IgD-negative memory B cell (primary cell): Measurements from ENCODE around the gene DNAH2. TPM values are rescaled to one million over a fixed set of nuclear protein-coding genes. Genes with fewer than 3 reads are reported as not detected.
"Not testable (repeated sequence)": the region's sequence is repeated elsewhere in the genome, so short reads cannot be mapped to it uniquely, and the experiment has no call there.

Experiments
- H3K27ac Mint-ChIP-seq, 3 donors: one replicate each; pipeline ENCODE4 v1.8.0; 2020 to 2022; ENCODE audit warnings: mild to moderate bottlenecking in 3 of 3, mixed read lengths in 3 of 3, moderate library complexity in 1 of 3
- H3K27me3 Mint-ChIP-seq: one replicate; pipeline ENCODE4 v1.8.0; 2021; ENCODE audit warnings: mixed read lengths
- H3K36me3 Mint-ChIP-seq: one replicate; pipeline ENCODE4 v1.8.0; 2020; ENCODE audit warnings: mild to moderate bottlenecking, mixed read lengths
- H3K4me1 Mint-ChIP-seq, 3 donors: one replicate each; pipeline ENCODE4 v1.8.0; 2020 to 2022; ENCODE audit warnings: mixed read lengths in 3 of 3, mild to moderate bottlenecking in 1 of 3
- H3K4me3 Mint-ChIP-seq, 4 donors: one replicate each; pipeline ENCODE4 v1.8.0; 2020 to 2022; ENCODE audit warnings: mild to moderate bottlenecking in 4 of 4, mixed read lengths in 4 of 4, moderate library complexity in 3 of 4
- H3K9me3 Mint-ChIP-seq, 3 donors: one replicate each; pipeline ENCODE4 v1.8.0; 2020 to 2021; ENCODE audit warnings: mixed read lengths in 3 of 3, mild to moderate bottlenecking in 1 of 3
- polyA plus RNA-seq: library from polyadenylated mRNA; unstranded; fragments of 300-500 nt; fragmentation: Illumina TruSeq; gene quantifications from one replicate; pipeline ENCODE4 v1.2.3, GENCODE V29; 2021

The DNAH2 gene
- polyA plus RNA-seq, 1 donor from 2014 or later, result not detected

DNA sequence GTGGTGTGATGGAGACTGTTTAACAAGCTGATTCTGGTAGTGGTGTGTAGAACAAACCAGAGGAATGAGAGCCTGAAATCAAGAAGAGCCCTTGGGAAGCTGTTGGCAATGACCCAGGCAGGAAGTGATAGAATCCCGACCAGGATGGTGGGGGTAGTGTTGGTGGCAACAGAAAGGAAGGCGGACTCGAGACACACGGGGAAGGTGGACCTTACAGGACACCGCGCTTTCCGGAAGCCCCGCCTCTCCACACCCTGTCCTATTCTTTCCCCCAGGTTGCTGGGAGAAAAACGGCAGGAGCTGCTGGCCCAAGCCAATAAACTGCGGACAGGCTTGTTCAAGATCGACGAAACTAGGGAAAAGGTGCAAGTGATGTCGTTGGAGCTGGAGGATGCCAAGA lies 86.4 kb downstream of the DNAH2 start:
- Mint-ChIP-seq H3K4me1 (peaks cover 0 to 5% (median 2%) of the 10 kb centered on the region in 3 donors), H3K4me3 (no peak overlapping the region), H3K9me3 (no peaks in the 10 kb centered on the region), H3K36me3 (no peaks in the 10 kb centered on the region), H3K27ac (no peak overlapping the region), H3K27me3 (peaks cover 22% of the 10 kb centered on the region)

DNA sequence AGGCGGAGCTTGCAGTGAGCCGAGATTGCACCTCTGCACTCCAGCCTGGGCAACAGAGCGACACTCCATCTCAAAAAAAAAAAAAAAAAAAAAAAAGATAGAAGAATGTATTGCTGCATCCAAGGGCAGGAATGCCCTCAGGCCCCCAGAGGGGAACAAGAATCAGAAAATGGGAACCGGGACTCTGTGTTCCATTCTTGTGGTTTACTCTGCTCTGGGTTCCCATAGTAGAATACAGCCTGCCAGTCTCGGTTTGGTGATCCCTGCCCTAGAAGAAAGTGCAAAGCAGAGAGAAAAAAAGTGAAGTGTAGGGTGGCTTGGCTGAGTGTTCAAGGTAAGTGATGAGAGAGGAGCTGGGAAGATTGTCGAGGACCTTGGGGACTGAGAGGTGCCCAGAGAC lies 89.0 kb downstream of the DNAH2 start:
- Mint-ChIP-seq H3K4me3 (no peak overlapping the region), H3K27me3 (peaks cover 23% of the 10 kb centered on the region), H3K9me3 (no peaks in the 10 kb centered on the region), H3K27ac (no peak overlapping the region), H3K36me3 (no peaks in the 10 kb centered on the region), H3K4me1 (peaks cover 0 to 3% (median 2%) of the 10 kb centered on the region in 3 donors)

DNA sequence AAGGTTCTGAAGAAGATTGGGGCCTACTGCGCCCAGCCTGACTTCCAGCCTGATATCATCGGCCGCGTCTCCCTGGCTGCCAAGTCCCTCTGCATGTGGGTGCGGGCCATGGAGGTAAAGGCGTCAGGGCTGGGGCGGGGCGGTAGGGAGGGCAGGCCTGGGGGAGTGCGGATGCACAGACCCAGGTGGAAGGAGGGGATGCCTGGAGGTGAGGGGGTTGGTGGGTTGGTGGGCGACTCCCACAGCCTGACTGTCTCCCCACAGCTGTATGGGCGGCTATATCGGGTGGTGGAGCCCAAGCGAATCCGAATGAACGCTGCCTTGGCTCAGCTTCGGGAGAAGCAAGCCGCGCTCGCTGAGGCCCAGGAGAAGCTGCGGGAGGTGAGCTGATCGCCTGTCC lies 89.7 kb downstream of the DNAH2 start:
- Mint-ChIP-seq H3K4me3 (no peak overlapping the region), H3K27me3 (peaks cover 22% of the 10 kb centered on the region), H3K9me3 (no peaks in the 10 kb centered on the region), H3K4me1 (peaks cover 0 to 3% (median 2%) of the 10 kb centered on the region in 3 donors), H3K36me3 (no peaks in the 10 kb centered on the region), H3K27ac (no peak overlapping the region)

DNA sequence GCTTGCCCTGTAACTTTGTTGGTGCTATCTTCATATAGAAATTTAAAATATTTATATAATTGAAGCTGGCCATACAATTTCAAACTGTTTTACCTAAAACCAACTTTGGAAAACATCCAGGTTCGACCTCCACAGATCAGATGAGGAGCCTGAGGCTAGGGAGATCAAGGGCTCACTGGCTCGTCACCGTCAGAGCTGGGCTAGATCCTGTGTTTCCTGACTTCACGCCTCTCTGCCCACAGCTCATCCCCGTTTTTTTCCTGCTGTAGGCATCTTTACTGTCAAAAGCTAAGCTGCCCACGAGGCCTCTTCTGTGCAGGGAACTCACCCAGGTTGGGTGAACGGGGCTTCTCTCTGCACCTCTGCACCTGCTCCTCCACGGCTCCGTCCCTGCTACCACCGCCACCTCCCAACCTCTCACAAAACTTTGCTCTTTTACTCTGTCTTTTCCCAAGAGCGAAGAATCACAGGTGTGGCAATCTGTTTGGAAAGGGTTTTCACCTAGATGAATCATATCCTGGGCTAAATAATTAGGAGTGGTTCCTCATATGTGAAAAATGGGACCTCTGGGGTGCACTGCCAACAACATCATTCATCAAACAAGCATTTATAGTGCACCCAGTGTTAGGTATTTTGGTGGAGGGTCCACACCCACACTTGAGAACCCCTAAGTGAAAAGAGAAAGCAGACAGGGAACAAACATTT lies 91.7 kb downstream of the DNAH2 start:
- Mint-ChIP-seq H3K27ac (no peak overlapping the region), H3K9me3 (no peaks in the 10 kb centered on the region), H3K4me3 (no peak overlapping the region)

DNA sequence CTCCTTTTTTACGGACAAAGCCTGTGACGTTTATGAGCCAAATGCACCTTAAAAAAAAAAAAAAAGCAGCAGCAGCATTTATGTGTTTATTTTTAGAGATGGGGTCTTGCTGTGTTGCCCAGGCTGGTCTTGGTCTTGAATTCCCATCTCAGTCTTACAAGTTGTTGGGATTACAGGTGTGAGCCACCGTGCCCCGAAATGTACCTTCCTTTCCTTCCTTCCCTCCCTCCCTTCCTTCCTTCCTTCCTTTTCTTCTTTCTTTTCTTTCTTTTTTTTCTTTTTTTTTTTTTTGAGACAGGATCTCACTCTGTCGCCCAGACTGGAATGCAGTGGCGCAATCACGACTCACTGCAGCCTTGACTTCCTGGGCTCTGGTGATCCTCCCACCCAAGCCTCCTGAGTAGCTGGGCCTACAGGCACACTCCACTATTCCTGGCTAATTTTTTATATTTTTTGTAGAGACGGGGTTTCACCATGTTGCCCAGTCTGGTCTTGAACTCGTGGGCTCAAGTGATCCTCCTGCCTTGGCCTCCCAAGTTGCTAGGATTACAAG lies 92.3 kb downstream of the DNAH2 start:
- not testable (repeated sequence) for H3K27me3 Mint-ChIP-seq, H3K36me3 Mint-ChIP-seq, H3K4me3 Mint-ChIP-seq, H3K9me3 Mint-ChIP-seq, H3K27ac Mint-ChIP-seq, H3K4me1 Mint-ChIP-seq

More for the DNA sequence above, 91.7 kb downstream of the DNAH2 start:
- Mint-ChIP-seq H3K27me3 (peaks cover 10% of the 10 kb centered on the region), H3K36me3 (no peaks in the 10 kb centered on the region), H3K4me1 (no peaks in the 10 kb centered on the region)

DNA sequence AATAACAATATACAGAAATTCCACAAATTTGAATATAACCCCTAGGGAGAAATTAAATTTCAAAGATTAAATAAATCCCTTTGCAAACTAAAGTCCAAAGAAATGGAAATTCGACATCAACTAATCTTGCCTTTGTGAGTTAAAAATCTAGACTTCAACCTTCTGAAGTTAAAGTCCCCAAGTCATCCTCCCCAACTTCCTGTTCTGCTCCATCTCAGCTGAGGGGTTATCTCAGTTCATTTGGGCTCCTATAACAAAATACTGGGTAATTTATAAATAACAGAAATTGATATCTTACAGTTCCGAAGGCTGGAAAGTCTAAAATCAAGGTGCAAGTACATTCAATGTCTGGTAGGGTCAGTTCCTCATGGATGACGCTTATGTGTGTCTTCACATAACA lies 93.7 kb downstream of the DNAH2 start:
- Mint-ChIP-seq H3K4me3 (no peak overlapping the region), H3K27ac (no peak overlapping the region), H3K4me1 (no peaks in the 10 kb centered on the region), H3K36me3 (no peaks in the 10 kb centered on the region), H3K27me3 (peaks cover 10% of the 10 kb centered on the region), H3K9me3 (no peaks in the 10 kb centered on the region)

DNA sequence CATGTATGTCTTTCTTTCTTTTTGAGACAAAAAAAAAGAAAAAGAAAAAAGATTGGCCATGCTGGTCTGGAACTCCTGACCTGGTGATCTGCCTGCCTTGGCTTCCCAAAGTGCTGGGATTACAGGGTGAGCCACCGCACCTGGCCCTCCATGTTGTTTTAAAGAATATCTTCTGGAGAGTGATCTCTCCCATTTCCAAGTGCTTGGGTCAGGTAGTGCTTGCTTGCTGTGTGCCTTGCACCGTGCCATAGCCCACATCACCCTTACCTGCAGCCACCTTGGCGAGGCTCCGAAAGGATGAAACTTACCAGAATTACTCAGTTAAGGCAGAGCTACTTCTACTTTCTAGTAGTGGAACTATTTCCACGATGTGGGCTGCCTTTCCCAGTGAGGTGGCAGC lies 97.4 kb downstream of the DNAH2 start:
- Mint-ChIP-seq H3K4me3 (no peak overlapping the region), H3K36me3 (peaks cover 1% of the 10 kb centered on the region), H3K4me1 (no peaks in the 10 kb centered on the region), H3K27me3 (no peaks in the 10 kb centered on the region), H3K9me3 (no peaks in the 10 kb centered on the region), H3K27ac (no peak overlapping the region)

DNA sequence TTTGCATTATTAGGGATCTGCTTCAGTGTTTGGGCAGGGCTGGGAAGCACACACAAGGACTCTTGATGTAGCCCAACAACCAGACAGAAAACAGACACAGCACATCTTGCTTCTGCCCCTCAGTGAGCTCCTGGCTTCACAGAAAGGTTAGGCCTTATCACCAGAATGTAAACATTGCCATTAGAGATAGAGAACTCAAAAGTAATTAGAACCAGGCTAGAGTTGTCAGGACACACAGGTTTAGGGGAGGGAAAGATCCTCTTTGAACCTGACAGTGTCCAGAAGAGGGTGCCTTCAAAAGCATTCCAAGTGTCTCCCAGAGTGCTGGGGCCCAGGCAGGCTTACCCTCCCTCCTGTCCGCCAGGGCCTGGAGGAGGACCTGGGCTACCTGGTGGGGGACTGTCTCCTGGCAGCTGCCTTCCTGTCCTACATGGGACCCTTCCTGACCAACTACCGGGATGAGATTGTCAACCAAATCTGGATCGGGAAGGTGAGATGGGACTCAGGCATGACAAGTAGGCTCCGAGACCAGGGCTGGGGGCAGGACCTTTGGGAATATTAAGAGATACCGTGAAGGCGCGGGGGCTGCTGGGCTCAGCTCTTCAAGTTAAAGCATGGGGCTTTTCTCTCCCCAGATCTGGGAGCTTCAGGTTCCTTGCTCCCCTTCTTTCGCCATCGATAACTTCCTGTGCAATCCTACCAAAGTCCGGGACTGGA lies 99.5 kb downstream of the DNAH2 start:
- Mint-ChIP-seq H3K4me1 (no peaks in the 10 kb centered on the region), H3K27me3 (no peaks in the 10 kb centered on the region), H3K27ac (no peak overlapping the region), H3K9me3 (no peaks in the 10 kb centered on the region), H3K4me3 (no peak overlapping the region), H3K36me3 (peaks cover 1% of the 10 kb centered on the region)

DNA sequence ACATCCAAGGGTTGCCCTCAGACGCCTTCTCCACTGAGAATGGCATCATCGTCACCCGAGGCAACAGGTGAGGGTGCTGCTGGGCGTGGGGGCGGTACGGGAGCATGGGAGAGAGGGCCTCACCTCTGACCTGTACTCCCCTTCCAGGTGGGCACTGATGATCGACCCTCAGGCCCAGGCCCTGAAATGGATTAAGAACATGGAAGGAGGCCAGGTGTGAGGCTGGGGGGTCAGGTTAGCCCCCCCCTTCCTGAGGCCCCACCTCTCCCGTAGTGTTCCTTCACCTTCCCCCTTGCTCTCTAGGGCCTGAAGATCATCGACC lies 100.1 kb downstream of the DNAH2 start:
- H3K4me3 Mint-ChIP-seq, result no peak overlapping the region
- no peaks in the 10 kb centered on the region for H3K9me3 Mint-ChIP-seq
- no peaks in the 10 kb centered on the region for H3K27me3 Mint-ChIP-seq
- no peaks in the 10 kb centered on the region for H3K4me1 Mint-ChIP-seq
- peaks cover 1% of the 10 kb centered on the region for H3K36me3 Mint-ChIP-seq
- no peak overlapping the region for H3K27ac Mint-ChIP-seq

DNA sequence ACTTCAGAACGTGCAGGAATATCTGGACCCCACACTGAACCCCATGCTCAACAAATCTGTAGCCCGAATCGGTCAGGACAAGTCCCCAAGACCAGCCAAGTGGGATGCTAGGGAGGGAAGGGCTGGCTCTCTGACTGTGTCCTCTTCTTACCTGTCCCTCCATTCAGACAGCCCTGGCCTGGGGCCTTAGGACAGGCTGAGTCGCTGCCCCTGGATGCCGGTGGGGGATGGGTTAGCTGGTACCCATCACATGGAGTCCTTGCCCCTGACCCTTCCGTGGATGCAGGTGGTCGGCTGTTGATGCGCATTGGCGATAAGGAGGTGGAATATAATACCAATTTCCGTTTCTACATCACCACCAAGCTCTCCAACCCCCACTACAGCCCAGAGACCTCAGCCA lies 100.5 kb downstream of the DNAH2 start:
- Mint-ChIP-seq H3K27ac (peak overlapping the region in 1 of 3 donors; percentile 85), H3K27me3 (no peaks in the 10 kb centered on the region), H3K36me3 (peaks cover 1% of the 10 kb centered on the region), H3K4me1 (no peaks in the 10 kb centered on the region), H3K4me3 (no peak overlapping the region), H3K9me3 (no peaks in the 10 kb centered on the region)

DNA sequence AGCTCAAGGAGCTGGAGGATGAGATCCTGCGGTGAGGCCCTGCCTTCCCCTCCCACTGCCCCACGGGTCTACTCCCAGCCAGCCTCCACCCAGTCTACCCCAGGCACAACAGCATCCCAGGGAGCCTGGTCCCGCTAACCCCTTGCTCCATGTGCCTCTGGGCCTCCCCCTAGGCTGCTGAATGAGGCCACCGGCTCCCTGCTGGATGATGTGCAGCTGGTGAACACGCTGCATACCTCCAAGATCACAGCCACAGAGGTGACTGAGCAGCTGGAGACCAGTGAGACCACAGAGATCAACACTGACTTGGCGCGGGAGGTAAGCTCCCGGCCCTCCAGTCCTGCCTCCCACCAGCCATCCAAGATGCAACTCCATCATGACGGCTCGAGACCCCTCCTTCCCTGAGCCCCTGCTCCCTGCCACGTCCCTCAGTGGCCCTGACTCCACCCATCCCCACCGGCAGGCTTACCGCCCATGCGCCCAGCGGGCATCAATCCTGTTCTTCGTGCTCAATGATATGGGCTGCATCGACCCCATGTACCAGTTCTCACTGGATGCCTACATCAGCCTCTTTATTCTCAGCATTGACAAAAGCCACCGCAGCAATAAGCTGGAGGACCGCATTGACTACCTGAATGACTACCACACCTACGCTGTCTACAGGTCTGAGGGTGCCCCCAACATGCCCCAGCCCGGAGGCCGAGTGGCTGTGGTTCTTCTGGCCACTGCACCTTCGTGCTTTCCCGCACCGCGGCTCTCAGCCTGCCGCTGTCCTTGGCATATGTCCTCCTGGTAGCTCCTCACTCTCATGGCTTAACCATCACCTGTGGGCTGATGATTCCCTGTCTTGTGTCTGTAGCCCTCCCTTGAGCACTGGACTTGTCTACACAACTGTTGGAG lies 101.5 kb downstream of the DNAH2 start:
- no peaks in the 10 kb centered on the region for H3K9me3 Mint-ChIP-seq
- H3K27me3 Mint-ChIP-seq, result no peaks in the 10 kb centered on the region
- no peak overlapping the region for H3K4me3 Mint-ChIP-seq
- H3K4me1 Mint-ChIP-seq, result no peaks in the 10 kb centered on the region
- peaks cover 1% of the 10 kb centered on the region for H3K36me3 Mint-ChIP-seq
- H3K27ac Mint-ChIP-seq, result peak overlapping the region in 1 of 3 donors; percentile 85

DNA sequence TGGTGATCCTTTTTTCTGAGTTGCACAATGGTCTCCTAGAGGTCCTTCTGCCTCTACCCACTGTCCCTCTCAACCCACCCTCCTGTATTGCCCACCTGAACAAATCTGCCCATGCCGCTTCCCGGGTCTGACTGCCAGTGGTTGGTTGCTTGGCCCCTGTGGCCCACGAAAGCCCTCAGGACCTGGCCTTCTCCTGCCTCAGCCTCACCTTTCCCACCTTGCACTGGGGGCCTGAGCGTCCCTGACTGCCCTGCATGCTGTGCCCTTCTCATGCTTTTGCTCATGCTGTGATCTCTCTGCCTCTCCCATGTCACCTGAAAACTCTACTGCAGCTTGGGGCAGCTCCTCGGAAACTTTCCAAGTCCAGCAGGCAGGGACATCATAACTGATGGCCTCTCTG lies 102.7 kb downstream of the DNAH2 start:
- no peak overlapping the region for H3K27ac Mint-ChIP-seq
- H3K4me3 Mint-ChIP-seq, result no peak overlapping the region
- H3K36me3 Mint-ChIP-seq, result peaks cover 1% of the 10 kb centered on the region
- no peaks in the 10 kb centered on the region for H3K27me3 Mint-ChIP-seq
- H3K9me3 Mint-ChIP-seq, result no peaks in the 10 kb centered on the region
- H3K4me1 Mint-ChIP-seq, result peaks cover 0 to 3% (median 0%) of the 10 kb centered on the region in 3 donors

DNA sequence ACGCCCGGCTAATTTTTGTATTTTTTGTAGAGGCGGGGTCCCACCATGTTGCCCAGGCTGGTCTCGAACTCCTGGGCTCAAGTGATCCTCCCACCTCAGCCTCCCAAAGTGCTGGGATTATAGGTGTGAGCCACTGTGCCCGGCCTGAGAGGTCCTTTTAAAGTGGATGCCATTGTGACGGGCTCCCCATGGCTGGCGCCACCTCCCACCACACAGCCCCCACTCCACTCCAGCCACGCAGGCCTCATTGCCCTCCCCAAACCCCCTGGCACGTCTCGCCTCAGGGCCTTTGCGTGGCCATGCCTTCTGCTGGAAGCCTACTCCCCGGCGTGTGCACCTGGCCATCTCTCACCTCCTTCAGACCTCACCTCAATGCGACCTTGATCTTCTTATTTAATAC lies 104.6 kb downstream of the DNAH2 start:
- H3K27ac Mint-ChIP-seq, result no peak overlapping the region
- H3K9me3 Mint-ChIP-seq, result no peaks in the 10 kb centered on the region
- H3K36me3 Mint-ChIP-seq, result peaks cover 1% of the 10 kb centered on the region
- peaks cover 0 to 5% (median 0%) of the 10 kb centered on the region in 3 donors for H3K4me1 Mint-ChIP-seq
- no peaks in the 10 kb centered on the region for H3K27me3 Mint-ChIP-seq
- no peak overlapping the region for H3K4me3 Mint-ChIP-seq

DNA sequence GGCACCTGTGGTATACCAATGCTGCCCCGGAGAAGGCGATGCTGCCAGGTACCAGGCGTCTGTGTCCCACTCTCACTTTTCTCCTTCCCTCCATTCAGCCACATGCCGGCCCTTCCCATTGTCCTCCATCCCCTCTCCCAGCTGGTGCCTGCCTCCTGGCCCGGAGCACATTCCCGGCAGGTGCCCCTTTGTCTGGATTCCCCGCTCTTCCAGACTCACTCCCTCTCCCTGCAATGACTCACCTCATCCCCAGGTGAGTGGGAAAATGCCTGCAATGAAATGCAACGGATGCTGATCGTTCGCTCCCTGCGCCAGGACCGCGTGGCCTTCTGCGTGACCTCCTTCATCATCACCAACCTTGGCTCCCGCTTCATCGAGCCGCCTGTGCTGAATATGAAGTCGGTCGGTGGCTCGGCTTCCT lies 106.0 kb downstream of the DNAH2 start:
- Mint-ChIP-seq H3K9me3 (no peaks in the 10 kb centered on the region), H3K27me3 (no peaks in the 10 kb centered on the region), H3K4me1 (peaks cover 0 to 5% (median 0%) of the 10 kb centered on the region in 3 donors), H3K36me3 (peaks cover 1% of the 10 kb centered on the region), H3K27ac (no peak overlapping the region), H3K4me3 (no peak overlapping the region)
